OCI-LY3 (cell line): ENCODE measurements around the gene DLG1.

Experiments
- H2AFZ ChIP-seq: fragments of 200-600, 300-600 bp; shearing (Covaris generic); 2 replicates; pipeline ENCODE4 v1.6.0; 2014; ENCODE audit warnings: antibody characterized with exemption, low read depth, low read length
- H3K27ac ChIP-seq: fragments of 200-600, 300-600 bp; sonication (generic); 2 replicates; pipeline ENCODE4 v1.5.1; 2014; ENCODE audit warnings: mild to moderate bottlenecking, low read length, moderate library complexity, mixed read lengths
- H3K27me3 ChIP-seq: fragments of 200-600, 300-600 bp; sonication (generic); 2 replicates; pipeline ENCODE4 v1.6.1; 2014; ENCODE audit warnings: low read depth, low read length, mixed read lengths
- H3K36me3 ChIP-seq: fragments of 200-600, 300-600 bp; sonication (generic); replicated peaks from 2 replicates; pipeline ENCODE3; 2014; ENCODE audit warnings: low read depth, low read length, mixed read lengths
- H3K4me1 ChIP-seq: fragments of 300-600, 200-600 bp; sonication (generic); 2 replicates; pipeline ENCODE4 v1.6.1; 2014; ENCODE audit warnings: low read length, mixed read lengths
- H3K4me2 ChIP-seq: fragments of 200-600, 300-600 bp; sonication (generic); 2 replicates; pipeline ENCODE4 v1.6.1; 2014; ENCODE audit warnings: low read length, mixed read lengths
- H3K4me3 ChIP-seq: fragments of 300-600, 200-600 bp; sonication (generic); 2 replicates; pipeline ENCODE4 v1.5.1; 2014; ENCODE audit warnings: antibody characterized with exemption, mild to moderate bottlenecking, low read length, moderate library complexity
- H3K79me2 ChIP-seq: fragments of 300-600, 200-600 bp; shearing (Covaris generic); 2 replicates; pipeline ENCODE4 v1.6.1; 2014; ENCODE audit warnings: mild to moderate bottlenecking, low read length, mixed read lengths
- H3K9ac ChIP-seq: fragments of 300-600, 200-600 bp; shearing (Covaris generic); 2 replicates; pipeline ENCODE4 v1.6.0; 2014; ENCODE audit warnings: mild to moderate bottlenecking, low read length, moderate library complexity
- H3K9me3 ChIP-seq: fragments of 200-600, 300-600 bp; shearing (Covaris generic); 2 replicates; pipeline ENCODE4 v1.6.1; 2014; ENCODE audit warnings: low read length, mixed read lengths; ENCODE audit not compliant: insufficient read depth
- H4K20me1 ChIP-seq: fragments of 200-600, 300-600 bp; sonication (generic); 2 replicates; pipeline ENCODE4 v1.6.1; 2016; ENCODE audit warnings: low read length, mixed read lengths; ENCODE audit not compliant: insufficient read depth
- EZH2phosphoT487 ChIP-seq: fragments of 200-600 bp; shearing (Covaris generic); IDR thresholded peaks from 2 replicates; pipeline ENCODE4 v1.6.1; 2018; ENCODE audit warnings: antibody characterized with exemption, mixed run types, low read depth
- TF ChIP-seq, protein P1 (sequence below): fragments of 200-600, 300-600 bp; sonication (generic); IDR thresholded peaks from 2 replicates; pipeline ENCODE4 v1.5.1; 2014; ENCODE audit warnings: antibody characterized with exemption, low read length, low read depth

The DLG1 gene

DNA sequence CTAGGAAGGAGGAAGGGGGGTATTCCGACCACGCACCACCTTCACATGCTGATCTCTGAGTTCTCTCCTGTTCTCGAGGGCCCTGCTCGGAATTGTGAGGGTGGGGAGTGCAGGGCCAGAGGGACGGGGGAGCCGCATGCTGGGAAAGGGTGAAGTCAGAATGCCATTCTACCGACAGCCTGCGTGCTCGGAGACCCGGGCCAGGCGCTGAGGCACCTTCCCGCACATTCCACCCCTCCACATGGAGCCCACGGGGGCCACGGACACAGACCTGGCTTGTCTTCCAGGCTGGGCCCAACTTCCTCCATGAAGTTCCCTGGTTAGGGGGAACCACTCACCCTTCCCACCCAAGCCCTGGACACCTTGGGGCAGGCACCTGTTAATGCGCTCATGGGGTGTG, 301.1 kb downstream of the DLG1 start:
- Histone ChIP-seq H3K9me3 (no peaks in the 10 kb centered on the region), H3K4me1 (peaks cover 19% of the 10 kb centered on the region), H3K27ac (no peak overlapping the region), H3K79me2 (no peaks in the 10 kb centered on the region), H3K36me3 (no peaks in the 10 kb centered on the region), H3K4me3 (no peak overlapping the region), H3K27me3 (no peaks in the 10 kb centered on the region), H3K9ac (no peak overlapping the region), H4K20me1 (no peaks in the 10 kb centered on the region), H3K4me2 (no peak overlapping the region), H2AFZ (no peak overlapping the region)
- TF ChIP-seq, protein P1, sequence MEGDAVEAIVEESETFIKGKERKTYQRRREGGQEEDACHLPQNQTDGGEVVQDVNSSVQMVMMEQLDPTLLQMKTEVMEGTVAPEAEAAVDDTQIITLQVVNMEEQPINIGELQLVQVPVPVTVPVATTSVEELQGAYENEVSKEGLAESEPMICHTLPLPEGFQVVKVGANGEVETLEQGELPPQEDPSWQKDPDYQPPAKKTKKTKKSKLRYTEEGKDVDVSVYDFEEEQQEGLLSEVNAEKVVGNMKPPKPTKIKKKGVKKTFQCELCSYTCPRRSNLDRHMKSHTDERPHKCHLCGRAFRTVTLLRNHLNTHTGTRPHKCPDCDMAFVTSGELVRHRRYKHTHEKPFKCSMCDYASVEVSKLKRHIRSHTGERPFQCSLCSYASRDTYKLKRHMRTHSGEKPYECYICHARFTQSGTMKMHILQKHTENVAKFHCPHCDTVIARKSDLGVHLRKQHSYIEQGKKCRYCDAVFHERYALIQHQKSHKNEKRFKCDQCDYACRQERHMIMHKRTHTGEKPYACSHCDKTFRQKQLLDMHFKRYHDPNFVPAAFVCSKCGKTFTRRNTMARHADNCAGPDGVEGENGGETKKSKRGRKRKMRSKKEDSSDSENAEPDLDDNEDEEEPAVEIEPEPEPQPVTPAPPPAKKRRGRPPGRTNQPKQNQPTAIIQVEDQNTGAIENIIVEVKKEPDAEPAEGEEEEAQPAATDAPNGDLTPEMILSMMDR, result no peak
- TF ChIP-seq EZH2phosphoT487, result no peak

DNA sequence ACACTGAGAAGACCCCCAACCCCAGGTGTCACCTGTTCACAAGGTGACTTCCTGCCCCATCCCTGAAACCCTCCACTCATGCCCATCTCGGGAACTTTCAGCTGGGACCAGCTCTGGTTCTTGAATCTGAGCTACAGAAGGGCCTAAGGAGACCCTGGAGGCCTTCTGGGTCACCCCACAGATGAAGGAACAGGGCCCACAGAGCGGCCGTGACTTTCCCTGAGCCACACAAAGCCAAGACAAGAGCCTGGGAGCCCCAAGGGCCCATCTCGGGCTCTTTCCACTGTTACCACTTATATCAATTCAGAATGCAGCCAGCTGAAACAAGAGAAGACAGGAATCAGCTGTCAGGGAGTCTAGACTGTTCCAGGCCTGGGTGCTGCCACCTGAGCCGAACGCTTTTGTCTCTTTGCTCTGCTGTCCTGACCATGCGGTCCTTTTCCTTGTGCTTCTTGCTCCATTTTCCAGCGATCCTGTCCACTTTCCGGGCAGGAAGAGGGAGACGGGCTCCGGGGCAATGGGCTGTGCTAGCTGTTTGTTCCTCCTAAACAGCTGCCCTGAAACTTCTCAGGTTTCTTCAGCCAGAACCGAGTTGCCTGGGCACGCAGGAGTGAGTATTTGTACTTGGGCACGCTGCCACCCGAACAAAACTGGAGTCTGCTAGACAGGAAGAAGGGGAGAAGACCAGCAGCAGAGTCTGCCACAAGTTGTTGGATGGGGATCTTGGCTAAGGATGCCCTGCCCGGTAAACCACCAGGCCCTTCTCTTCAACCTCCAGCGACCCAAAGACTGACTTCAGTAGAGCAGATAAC, 301.8 kb downstream of the DLG1 start:
- Histone ChIP-seq H3K36me3 (no peaks in the 10 kb centered on the region), H4K20me1 (no peaks in the 10 kb centered on the region), H3K4me3 (no peak overlapping the region), H3K27me3 (no peaks in the 10 kb centered on the region), H3K4me1 (peaks cover 13% of the 10 kb centered on the region), H2AFZ (no peak overlapping the region), H3K27ac (no peak overlapping the region), H3K4me2 (no peak overlapping the region), H3K9me3 (no peaks in the 10 kb centered on the region), H3K79me2 (no peaks in the 10 kb centered on the region), H3K9ac (no peak overlapping the region)
- TF ChIP-seq, protein P1, result no peak
- TF ChIP-seq EZH2phosphoT487, result no peak

GRCh38 chr3:196995646-196996355, 302.6 kb downstream of the DLG1 start:
- Histone ChIP-seq H3K27ac (no peak overlapping the region), H3K9me3 (no peaks in the 10 kb centered on the region), H3K27me3 (no peaks in the 10 kb centered on the region), H3K9ac (no peak overlapping the region), H4K20me1 (no peaks in the 10 kb centered on the region), H3K4me1 (peaks cover 8% of the 10 kb centered on the region), H3K4me3 (no peak overlapping the region), H2AFZ (no peak overlapping the region), H3K36me3 (no peaks in the 10 kb centered on the region), H3K79me2 (no peaks in the 10 kb centered on the region), H3K4me2 (no peak overlapping the region)
- no peak for TF ChIP-seq EZH2phosphoT487
- TF ChIP-seq, protein P1, result no peak

DNA sequence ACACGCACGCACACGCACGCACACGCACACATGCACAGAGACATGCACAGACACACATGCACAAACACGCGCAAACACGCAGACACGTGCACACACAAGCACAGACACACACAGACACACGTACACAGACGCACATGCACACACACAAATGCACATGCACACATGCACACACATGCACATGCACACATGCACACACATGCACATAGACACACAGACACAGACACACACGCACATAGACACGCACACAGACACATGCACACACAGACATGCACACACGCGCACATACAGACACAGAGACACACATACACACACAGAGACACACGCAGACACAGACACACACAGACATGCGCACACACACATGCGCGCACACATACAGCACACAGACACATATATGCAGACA, 303.4 kb downstream of the DLG1 start:
- Histone ChIP-seq H3K27me3 (no peaks in the 10 kb centered on the region), H3K4me3 (no peak overlapping the region), H3K4me2 (no peak overlapping the region), H2AFZ (no peak overlapping the region), H3K79me2 (no peaks in the 10 kb centered on the region), H4K20me1 (no peaks in the 10 kb centered on the region), H3K9ac (no peak overlapping the region), H3K9me3 (no peaks in the 10 kb centered on the region), H3K27ac (no peak overlapping the region), H3K4me1 (peaks cover under 1% of the 10 kb centered on the region), H3K36me3 (no peaks in the 10 kb centered on the region)
- TF ChIP-seq EZH2phosphoT487, result no peak
- TF ChIP-seq, protein P1, result no peak
